ENCODE measurements around the gene UBE2E2. TPM values are rescaled to one million over a fixed set of nuclear protein-coding genes. Genes with fewer than 3 reads are reported as not detected.

The UBE2E2 gene
- polyA plus RNA-seq, 1 experiment = 41.9 TPM

GRCh38 chr3:23600167-23600871 is 397.2 kb downstream of the UBE2E2 start:
- TF ChIP-seq, protein P1, sequence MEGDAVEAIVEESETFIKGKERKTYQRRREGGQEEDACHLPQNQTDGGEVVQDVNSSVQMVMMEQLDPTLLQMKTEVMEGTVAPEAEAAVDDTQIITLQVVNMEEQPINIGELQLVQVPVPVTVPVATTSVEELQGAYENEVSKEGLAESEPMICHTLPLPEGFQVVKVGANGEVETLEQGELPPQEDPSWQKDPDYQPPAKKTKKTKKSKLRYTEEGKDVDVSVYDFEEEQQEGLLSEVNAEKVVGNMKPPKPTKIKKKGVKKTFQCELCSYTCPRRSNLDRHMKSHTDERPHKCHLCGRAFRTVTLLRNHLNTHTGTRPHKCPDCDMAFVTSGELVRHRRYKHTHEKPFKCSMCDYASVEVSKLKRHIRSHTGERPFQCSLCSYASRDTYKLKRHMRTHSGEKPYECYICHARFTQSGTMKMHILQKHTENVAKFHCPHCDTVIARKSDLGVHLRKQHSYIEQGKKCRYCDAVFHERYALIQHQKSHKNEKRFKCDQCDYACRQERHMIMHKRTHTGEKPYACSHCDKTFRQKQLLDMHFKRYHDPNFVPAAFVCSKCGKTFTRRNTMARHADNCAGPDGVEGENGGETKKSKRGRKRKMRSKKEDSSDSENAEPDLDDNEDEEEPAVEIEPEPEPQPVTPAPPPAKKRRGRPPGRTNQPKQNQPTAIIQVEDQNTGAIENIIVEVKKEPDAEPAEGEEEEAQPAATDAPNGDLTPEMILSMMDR (IDR thresholded peaks at IDR 0.05; ENCODE audit: insufficient read depth, low read depth, low read length) = no peak
- ChIA-PET CTCF (interaction anchor here (0.6 kb wide), 1 partner anchor 19 kb away, joined by 3 read pairs; no protein-coding TSS in a partner anchor), POLR2A (interaction anchor here (0.6 kb wide), 1 partner anchor 159 kb away, joined by 7 read pairs; no protein-coding TSS in a partner anchor)
- no peak overlapping the region for H3K4me3 ChIP-seq (ENCODE audit: low read depth, low read length)
- H3K27me3 ChIP-seq (ENCODE audit: control insufficient read depth, insufficient read depth, low read length) = no peaks in the 10 kb centered on the region
- DNase-seq (ENCODE audit: low read depth) = peak; percentile 62
- H3K36me3 ChIP-seq (ENCODE audit: control insufficient read depth, insufficient read depth, low read length) = no peaks in the 10 kb centered on the region

GRCh38 chr3:23601091-23601822 is 398.1 kb downstream of the UBE2E2 start:
- POLR2A ChIA-PET = no interaction called here

DNA sequence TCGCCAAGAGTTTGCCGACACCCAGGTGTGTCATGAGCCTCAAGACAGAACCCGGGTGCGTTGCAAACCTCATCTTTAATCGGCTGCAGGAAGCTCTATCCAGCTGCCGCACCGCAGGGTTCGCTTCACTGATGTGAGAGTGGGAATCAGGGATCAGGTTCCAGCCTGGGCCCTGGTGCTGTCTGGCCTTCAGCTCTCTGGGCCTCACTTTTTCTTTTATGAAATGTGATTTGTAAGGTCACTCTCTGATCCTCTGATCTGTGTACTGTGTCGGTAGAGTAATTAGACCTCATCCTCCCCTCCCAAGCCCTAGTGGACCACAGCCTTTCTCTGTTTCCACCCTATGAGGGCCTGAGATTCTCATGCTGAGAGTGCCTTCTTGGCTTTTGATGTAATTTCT is 399.8 kb downstream of the UBE2E2 start:
- CTCF ChIA-PET = interaction anchor here (0.7 kb wide), 1 partner anchor 244 kb away, joined by 3 read pairs; no protein-coding TSS in a partner anchor
- TF ChIP-seq, protein P1 (IDR thresholded peaks at IDR 0.05; ENCODE audit: insufficient read depth, low read depth, low read length) = no peak

More at GRCh38 chr3:23601091-23601822, 398.1 kb downstream of the UBE2E2 start:
- Histone ChIP-seq H3K36me3 (ENCODE audit: control insufficient read depth, insufficient read depth, low read length) (no peaks in the 10 kb centered on the region), H3K27me3 (ENCODE audit: control insufficient read depth, insufficient read depth, low read length) (no peaks in the 10 kb centered on the region), H3K4me3 (ENCODE audit: low read depth, low read length) (no peak overlapping the region)
- DNase-seq (ENCODE audit: low read depth) = no peak
- TF ChIP-seq, protein P1 (IDR thresholded peaks at IDR 0.05; ENCODE audit: insufficient read depth, low read depth, low read length) = no peak
- CTCF ChIA-PET = interaction anchor here (0.6 kb wide), 1 partner anchor 18 kb away, joined by 3 read pairs; no protein-coding TSS in a partner anchor

DNA sequence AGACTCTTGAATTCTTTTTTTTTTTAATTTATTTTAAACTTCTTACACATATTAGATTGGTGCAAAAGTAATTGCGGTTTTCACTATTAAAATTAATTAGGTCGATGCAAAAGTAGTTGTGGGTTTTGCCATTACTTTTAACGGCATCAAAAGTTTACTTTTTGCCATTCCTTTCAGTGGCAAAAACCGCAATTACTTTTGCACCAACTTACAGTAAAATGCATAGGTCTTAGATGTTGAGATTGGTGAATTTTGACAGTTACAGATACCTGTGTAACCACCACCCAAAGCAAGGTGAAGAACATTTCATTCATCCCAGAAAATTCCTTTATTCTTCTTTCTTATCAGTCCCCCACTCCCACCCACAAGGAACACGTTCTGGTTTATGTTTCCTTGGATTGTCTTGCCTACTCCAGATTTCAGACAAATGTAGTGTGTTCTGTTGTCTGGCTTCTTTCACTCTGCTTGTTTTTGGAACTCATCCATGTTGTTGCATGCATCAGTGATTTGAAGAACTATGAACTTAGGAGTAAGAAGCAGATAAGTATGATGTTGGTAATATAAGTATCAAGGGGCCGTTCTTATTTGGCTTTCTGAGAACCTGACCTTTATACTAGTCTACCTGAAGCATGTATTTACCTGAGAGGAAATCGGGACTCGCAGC is 404.2 kb downstream of the UBE2E2 start:
- no peaks in the 10 kb centered on the region for H3K36me3 ChIP-seq (ENCODE audit: control insufficient read depth, insufficient read depth, low read length)
- H3K27me3 ChIP-seq (ENCODE audit: control insufficient read depth, insufficient read depth, low read length) = no peaks in the 10 kb centered on the region
- ChIA-PET CTCF (interaction anchor here (0.6 kb wide), 1 partner anchor 61 kb away, joined by 3 read pairs; no protein-coding TSS in a partner anchor), POLR2A (no interaction called here)
- TF ChIP-seq, protein P1 (IDR thresholded peaks at IDR 0.05; ENCODE audit: insufficient read depth, low read depth, low read length) = no peak
- H3K4me3 ChIP-seq (ENCODE audit: low read depth, low read length) = no peak overlapping the region
- no peak for DNase-seq (ENCODE audit: low read depth)

More for the DNA sequence above, 399.8 kb downstream of the UBE2E2 start:
- H3K4me3 ChIP-seq (ENCODE audit: low read depth, low read length) = no peak overlapping the region
- no peaks in the 10 kb centered on the region for H3K36me3 ChIP-seq (ENCODE audit: control insufficient read depth, insufficient read depth, low read length)
- no peaks in the 10 kb centered on the region for H3K27me3 ChIP-seq (ENCODE audit: control insufficient read depth, insufficient read depth, low read length)
- DNase-seq (ENCODE audit: low read depth) = no peak
- POLR2A ChIA-PET = no interaction called here

- no peak for DNase-seq (ENCODE audit: low read depth)
- POLR2A ChIA-PET = no interaction called here
- Histone ChIP-seq H3K27me3 (ENCODE audit: control insufficient read depth, insufficient read depth, low read length) (no peaks in the 10 kb centered on the region), H3K36me3 (ENCODE audit: control insufficient read depth, insufficient read depth, low read length) (no peaks in the 10 kb centered on the region), H3K4me3 (ENCODE audit: low read depth, low read length) (no peak overlapping the region)
- TF ChIP-seq, protein P1 (IDR thresholded peaks at IDR 0.05; ENCODE audit: insufficient read depth, low read depth, low read length) = no peak
- CTCF ChIA-PET = interaction anchor here (0.6 kb wide), 1 partner anchor 403 kb away, joined by 3 read pairs; no protein-coding TSS in a partner anchor
These were observed 405.5 kb downstream of the UBE2E2 start for GRCh38 chr3:23608650-23609049.
